GM18867 (cell line): ENCODE results near the gene KCNH4.
"Not testable (repeated sequence)": the region's sequence is repeated elsewhere in the genome, so short reads cannot be mapped to it uniquely, and the experiment has no call there.

Experiments used
- ATAC-seq: cut with Tn5 transposase; IDR thresholded peaks from one replicate; pipeline ENCODE4 v1.9.1; 2021; ENCODE audit warnings: mild to moderate bottlenecking, moderate library complexity; ENCODE audit not compliant: unreplicated experiment

KCNH4 gene

DNA sequence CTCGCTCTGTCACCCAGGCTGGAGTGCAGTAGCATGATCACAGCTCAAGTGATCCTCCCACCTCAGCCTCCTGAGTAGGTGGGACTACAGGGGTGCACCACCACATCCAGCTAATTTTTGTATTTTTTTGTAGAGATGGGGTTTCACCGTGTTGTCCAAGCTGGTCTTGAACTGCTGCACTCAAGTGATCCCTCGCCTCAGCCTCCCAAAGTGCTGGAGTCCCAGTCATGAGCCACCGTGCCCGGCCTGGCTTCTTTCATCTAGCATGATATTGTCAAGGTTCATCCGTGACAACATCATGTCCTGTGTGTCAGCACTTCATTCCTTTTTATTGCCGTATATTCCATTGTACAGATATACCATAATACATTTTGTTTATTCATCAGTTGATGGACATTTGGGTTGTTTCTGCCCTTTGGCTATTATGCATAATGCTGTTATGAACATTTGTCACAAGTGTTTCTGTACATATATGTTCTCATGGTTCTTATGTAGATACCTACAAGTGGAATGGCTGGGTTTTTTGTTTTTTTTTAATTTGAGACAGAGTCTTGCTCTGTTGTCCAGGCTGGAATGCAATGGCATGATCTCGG lies 16.7 kb upstream of the KCNH4 start:
- ATAC-seq = no peak

DNA sequence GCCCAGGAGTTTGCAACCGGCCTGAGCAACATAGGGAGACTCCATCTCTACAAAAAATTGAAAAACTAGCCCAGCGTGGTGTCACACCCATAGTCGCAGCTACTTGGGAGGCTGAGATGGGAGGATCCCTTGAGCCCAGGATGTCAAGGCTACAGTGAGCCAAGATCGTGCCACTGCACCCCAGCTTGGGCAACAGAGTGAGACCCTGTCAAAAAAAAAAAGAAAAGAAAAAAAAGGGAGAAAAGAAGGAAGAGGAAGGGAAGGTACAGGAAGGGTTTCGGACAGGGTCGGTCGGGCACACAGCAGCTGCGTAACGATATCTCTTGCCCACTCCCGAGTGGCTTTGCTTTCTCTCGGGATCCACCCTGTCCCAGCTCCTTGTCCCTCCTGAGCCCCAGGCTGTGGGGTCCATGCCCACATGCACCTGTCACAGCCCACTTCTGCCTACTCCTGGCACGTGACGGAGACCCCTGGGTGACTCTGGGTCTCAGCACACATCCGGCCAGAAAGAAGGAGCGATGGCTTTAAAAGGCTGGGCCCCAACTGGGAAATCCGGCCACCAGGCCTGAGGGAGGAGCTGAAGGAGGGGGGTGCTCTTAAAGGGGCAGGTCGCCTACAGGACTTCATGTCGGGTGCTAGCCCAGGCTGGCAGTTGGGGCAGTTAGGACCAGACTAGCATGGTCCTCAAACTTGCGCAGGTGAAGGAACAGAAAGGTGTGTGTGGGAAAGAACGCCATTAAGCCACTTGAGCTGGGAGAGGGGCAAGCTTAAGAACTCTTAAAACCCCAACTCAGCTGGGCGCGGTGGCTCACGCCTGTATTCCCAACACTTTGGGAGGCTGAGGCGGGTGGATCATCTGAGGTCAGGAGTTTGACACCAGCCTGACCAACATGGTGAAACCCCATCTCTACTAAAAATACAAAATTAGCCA lies 13.3 kb upstream of the KCNH4 start, which contains the start of gene GHDC:
GHDC (minus strand) TSS at position 526 of the 931 bp plus-strand sequence. CDS start 913 bp downstream, outside the sequence.
- peak; percentile 91 for ATAC-seq

- ATAC-seq = no peak
These were observed 12.4 kb upstream of the KCNH4 start for GRCh38 chr17:42193216-42193968.

GRCh38 chr17:42192189-42193126 lies 11.5 kb upstream of the KCNH4 start:
- no peak for ATAC-seq

GRCh38 chr17:42191275-42191608 lies 10.3 kb upstream of the KCNH4 start:
- ATAC-seq = no peak

GRCh38 chr17:42190491-42191274 lies 9.7 kb upstream of the KCNH4 start:
- ATAC-seq = no peak

- ATAC-seq = no peak
These were observed 8.7 kb upstream of the KCNH4 start for GRCh38 chr17:42189651-42189965.

DNA sequence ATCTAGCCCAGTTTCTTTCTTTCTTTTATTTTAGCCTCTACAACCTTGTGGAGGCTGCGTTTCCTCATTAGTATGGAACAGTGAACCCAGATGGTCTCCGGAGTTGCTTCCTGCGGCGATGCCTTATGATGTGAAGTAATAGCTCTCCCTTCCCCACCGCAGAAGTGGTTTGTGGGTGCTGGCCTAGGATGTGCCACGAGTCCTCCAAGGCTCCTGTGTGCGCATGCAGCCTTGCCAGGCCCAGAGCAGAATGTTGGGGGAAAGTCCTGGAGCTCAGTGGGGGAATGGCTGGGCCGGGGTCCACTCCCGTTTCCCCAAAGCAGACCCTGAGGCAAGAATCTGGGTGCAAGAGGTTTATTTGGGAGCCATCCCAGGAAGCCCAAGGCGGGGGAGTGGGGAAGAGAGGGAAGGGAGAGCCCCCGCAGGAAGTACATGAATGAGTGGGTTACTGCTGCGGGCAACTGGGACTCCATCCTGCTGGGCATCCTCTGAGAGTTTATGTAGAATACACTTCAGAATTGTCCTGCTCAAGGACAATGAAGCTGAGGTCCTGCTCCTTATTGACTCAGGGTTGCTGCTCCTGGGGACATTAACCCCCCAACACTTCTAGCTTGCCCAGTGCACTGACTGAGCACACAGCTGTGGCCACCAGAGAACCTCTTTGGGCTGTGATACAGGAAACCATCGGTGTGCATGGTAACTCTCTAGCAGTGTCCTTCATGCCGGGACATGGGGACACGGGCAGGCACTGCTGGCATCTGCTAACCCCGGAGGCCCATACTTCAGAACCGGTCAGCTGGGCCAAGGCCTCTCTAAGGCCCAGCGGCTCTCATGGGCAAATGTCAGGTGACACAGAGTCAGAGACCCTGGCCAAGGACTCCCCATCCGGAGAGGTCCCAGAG lies 8.1 kb upstream of the KCNH4 start:
- no peak for ATAC-seq

- no peak for ATAC-seq
These were observed 6.9 kb upstream of the KCNH4 start for GRCh38 chr17:42187833-42188232.

DNA sequence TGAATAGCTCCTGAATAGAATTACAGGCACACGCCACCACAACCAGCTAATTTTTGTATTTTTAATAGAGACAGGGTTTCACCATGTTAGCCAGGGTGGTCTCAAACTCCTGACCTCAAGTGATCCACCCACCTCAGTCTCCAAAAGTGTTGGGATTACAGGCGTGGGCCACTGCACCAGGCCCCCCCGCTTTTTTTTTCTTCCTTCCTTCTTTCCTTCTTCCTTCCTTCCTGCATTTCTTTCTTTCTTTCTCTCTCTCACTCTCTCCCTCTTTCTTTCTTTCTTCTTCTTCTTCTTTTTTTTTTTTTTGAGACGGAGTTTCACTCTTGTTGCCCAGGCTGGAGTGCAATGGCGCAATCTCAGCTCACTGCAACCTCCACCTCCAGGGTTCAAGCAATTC lies 5.2 kb upstream of the KCNH4 start:
- ATAC-seq = not testable (repeated sequence)

GRCh38 chr17:42185621-42185930 lies 4.6 kb upstream of the KCNH4 start:
- ATAC-seq = no peak

DNA sequence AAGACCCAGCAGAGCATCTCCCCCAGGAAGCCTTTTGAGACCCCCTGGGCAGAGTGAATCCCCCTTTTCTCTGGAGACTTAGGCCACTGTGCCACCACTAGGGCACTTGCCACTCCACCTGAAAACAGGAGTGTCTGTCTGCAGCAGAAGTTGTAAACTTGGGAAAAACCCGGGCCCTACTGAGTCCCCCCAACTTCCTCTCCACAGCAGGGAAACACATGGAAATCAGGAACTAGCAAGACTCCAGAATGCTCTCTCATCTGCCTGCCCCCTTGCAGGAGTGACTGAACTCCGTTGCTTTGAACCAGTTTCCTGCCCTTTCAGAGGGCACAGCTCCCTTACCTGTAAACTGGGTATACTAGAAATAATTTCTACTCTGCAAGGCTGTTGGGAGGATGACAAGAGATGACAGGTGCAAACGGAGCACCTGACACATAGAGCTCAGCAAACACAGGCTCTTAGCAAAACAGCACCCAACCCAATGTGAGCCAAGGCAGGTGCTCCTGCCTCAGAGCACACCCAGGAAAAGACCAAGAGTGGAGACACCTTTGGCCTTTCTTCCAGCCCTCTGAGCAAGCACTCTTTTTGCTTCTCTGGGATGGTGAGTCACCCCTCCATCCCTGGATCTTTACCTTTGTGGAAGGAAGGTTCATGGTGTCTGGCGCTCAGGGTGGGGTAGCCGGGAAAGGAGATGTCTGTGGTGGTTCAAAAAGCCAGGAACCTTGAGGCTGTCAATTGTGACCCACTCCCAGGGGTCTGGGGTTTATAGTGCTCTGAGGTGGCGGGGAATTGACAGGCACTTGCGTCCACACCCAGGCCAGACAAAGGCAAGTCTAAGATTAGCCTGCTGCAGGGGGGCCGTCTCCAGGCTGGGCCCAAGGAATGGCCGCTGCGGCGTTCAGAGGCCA lies 4.0 kb upstream of the KCNH4 start, which contains the start of gene HCRT:
HCRT (minus strand) TSS at position 740 of the 908 bp plus-strand sequence; CDS start at position 653, 87 bp downstream.
- ATAC-seq = no peak

GRCh38 chr17:42183741-42184711 lies 3.1 kb upstream of the KCNH4 start:
- peak; percentile 63 for ATAC-seq

DNA sequence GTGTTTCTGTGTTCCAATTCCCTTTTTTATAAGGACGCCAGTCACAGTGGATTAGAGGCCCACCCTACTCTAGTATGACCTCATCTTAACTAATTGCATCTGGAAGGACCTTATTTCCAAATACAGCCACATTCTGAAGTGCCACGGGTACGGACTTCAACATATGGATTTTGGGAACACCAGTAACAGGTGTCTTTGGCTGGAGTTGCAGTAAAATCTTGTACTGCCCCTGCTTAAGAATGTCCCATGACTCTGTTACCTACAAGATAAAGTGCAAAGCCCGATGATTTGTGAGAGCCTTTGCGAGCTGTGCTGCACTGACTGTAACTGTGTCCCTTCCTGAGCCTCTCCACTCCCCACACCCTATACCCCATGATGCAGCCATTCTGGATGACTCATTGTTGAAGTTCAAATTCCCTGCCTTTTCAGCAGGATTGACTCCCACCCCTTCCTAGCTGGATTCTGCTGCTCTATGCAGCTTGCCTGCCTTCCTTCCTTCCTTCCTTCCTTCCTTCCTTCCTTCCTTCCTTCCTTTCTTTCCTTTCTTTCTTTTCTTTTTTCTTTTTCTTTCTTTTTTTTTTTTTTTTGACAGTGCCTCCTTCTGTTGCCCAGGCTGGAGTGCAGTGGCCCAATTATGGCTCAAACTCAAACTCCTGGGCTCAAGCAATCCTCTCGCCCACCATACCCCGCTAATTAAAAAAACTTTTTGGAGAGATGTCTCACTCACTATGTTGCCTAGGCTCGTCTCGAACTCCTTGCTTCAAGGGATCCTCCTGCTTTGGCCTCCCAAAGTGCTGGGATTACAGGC lies 2.2 kb upstream of the KCNH4 start:
- no peak for ATAC-seq

DNA sequence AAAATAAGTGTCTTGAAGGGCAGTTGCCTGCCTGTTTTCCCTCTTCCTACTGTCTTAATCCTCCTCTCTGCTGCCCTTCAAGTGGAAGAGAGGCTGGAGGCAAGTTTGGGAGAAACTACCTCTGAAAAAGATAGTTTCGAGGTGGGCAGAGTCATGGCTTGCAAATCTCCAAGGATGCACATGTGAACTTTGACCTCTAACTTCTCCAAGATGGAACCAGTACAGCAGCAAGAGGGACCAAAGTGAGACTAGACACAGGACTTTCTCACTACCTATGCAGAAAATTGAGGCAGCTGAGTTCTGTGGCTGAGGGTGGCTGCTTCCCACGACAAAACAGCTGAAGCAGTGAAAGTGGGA lies 887 bp upstream of the KCNH4 start:
- ATAC-seq = no peak

GRCh38 chr17:42180411-42180921 lies 476 bp downstream of the KCNH4 start:
- no peak for ATAC-seq
